B cell (primary cell): ENCODE data around the gene CNTN2. TPM values are rescaled to one million over a fixed set of nuclear protein-coding genes. Genes with fewer than 3 reads are reported as not detected.

Experiments
- ATAC-seq: fragments of 200-7000 bp; cut with Tn5 transposase; one replicate; pipeline ENCODE4 v1.10.0; 2021; ENCODE audit warnings: low read depth, mild to moderate bottlenecking, moderate number of reproducible peaks, moderate library complexity
- CTCF ChIA-PET: fragments of 350-600 bp; sonication (Branson Sonifier 250); formaldehyde crosslinking; loops from one replicate; lab custom pipeline; 2021; ENCODE audit warnings: antibody characterized with exemption, inconsistent platforms; lab: Charles Lee
- POLR2A ChIA-PET: fragments of 350-600 bp; sonication (Branson Sonifier 250); formaldehyde crosslinking; loops from one replicate; lab custom pipeline; 2021; ENCODE audit warnings: antibody characterized with exemption; lab: Charles Lee
- DNase-seq: peaks from one replicate; pipeline ENCODE4 v3.0.0; 2013
- H2AFZ ChIP-seq: 2 replicates; pipeline ENCODE4 v1.6.1; 2012; ENCODE audit warnings: mild to moderate bottlenecking, low read depth, low read length; ENCODE audit not compliant: insufficient read depth, poor library complexity, severe bottlenecking
- H3K27ac ChIP-seq, 2 donors: 1 replicate in 1 of 2; 2 replicates in 1 of 2; pipeline ENCODE4 v1.5.1; 2012 to 2013; ENCODE audit warnings: low read length in 2 of 2, mild to moderate bottlenecking in 2 of 2, moderate library complexity in 1 of 2
- H3K27me3 ChIP-seq, 4 experiments: fragments of 200-600 bp in 1 of 4; sonication (generic) in 1 of 4; replicated peaks in 1 of 4; 1 replicate in 2 of 4; 2 replicates in 2 of 4; pipeline versions ENCODE4 v1.6.1 to v1.7.0; 2013 to 2016; ENCODE audit warnings: low read length in 3 of 4, mild to moderate bottlenecking in 2 of 4, mixed read lengths in 1 of 4, moderate library complexity in 1 of 4; ENCODE audit not compliant: insufficient read depth in 4 of 4, control insufficient read depth in 3 of 4; ENCODE audit errors: control extremely low read depth in 1 of 4
- H3K36me3 ChIP-seq, 2 experiments: replicated peaks in 1 of 2; 1 replicate in 1 of 2; 2 replicates in 1 of 2; pipeline versions ENCODE4 v1.6.1 to v1.7.1; 2013; ENCODE audit warnings: low read length in 1 of 2; ENCODE audit not compliant: insufficient read depth in 2 of 2, control insufficient read depth in 1 of 2; ENCODE audit errors: control extremely low read depth in 1 of 2, extremely low read depth in 1 of 2
- H3K4me1 ChIP-seq, 2 donors: fragments of 200-600 bp in 1 of 2; sonication (generic) in 1 of 2; 1 replicate in 1 of 2; 2 replicates in 1 of 2; pipeline versions ENCODE4 v1.5.1 to v1.6.1; 2013 to 2017; ENCODE audit warnings: low read length in 2 of 2; ENCODE audit not compliant: control insufficient read depth in 2 of 2, insufficient read depth in 2 of 2
- H3K4me2 ChIP-seq: replicated peaks from 2 replicates; pipeline ENCODE3; 2012; ENCODE audit warnings: mild to moderate bottlenecking, low read depth, low read length; ENCODE audit not compliant: poor library complexity, severe bottlenecking
- H3K4me3 ChIP-seq, 5 experiments: fragments of 200-600 bp in 1 of 5; sonication (generic) in 1 of 5; 1 replicate in 3 of 5; 2 replicates in 2 of 5; pipeline versions ENCODE4 v1.5.1 to v1.7.0; 2011 to 2016; ENCODE audit warnings: low read length in 4 of 5, mild to moderate bottlenecking in 4 of 5, low read depth in 2 of 5, control low read depth in 1 of 5, moderate library complexity in 1 of 5; ENCODE audit not compliant: insufficient read depth in 1 of 5; ENCODE audit errors: control extremely low read depth in 1 of 5, extremely low read depth in 1 of 5
- H3K79me2 ChIP-seq: fragments of 200-600 bp; sonication (generic); one replicate; pipeline ENCODE4 v1.6.0; 2016; ENCODE audit warnings: low read length; ENCODE audit not compliant: control insufficient read depth, insufficient read depth
- H3K9ac ChIP-seq: fragments of 200-600 bp; sonication (generic); 2 replicates; pipeline ENCODE4 v1.6.1; 2017; ENCODE audit warnings: mild to moderate bottlenecking, low read length, moderate library complexity
- H3K9me3 ChIP-seq, 3 donors: one replicate each; pipeline versions ENCODE4 v1.6.1 to v1.7.1; 2013; ENCODE audit warnings: low read length in 2 of 3; ENCODE audit not compliant: control insufficient read depth in 2 of 3, insufficient read depth in 1 of 3; ENCODE audit errors: control extremely low read depth in 1 of 3
- H4K20me1 ChIP-seq: 2 replicates; pipeline ENCODE4 v1.6.0; 2012; ENCODE audit warnings: mild to moderate bottlenecking, low read length; ENCODE audit not compliant: insufficient read depth, control insufficient read depth, poor library complexity, severe bottlenecking
- H3K27ac Mint-ChIP-seq: one replicate; pipeline ENCODE4 v1.8.0; 2021; ENCODE audit warnings: mixed read lengths
- H3K27me3 Mint-ChIP-seq: one replicate; pipeline ENCODE4 v1.8.0; 2021; ENCODE audit warnings: mixed read lengths
- H3K4me1 Mint-ChIP-seq: one replicate; pipeline ENCODE4 v1.8.0; 2021; ENCODE audit warnings: mixed read lengths
- H3K4me3 Mint-ChIP-seq: one replicate; pipeline ENCODE4 v1.8.0; 2021; ENCODE audit warnings: mixed read lengths
- H3K9me3 Mint-ChIP-seq: one replicate; pipeline ENCODE4 v1.8.0; 2022; ENCODE audit warnings: mixed read lengths; ENCODE audit not compliant: insufficient read depth
- EZH2 ChIP-seq: IDR thresholded peaks from 2 replicates; pipeline ENCODE4 v1.6.1; 2012; ENCODE audit warnings: borderline replicate concordance, low read depth, mild to moderate bottlenecking, moderate library complexity, low read length; ENCODE audit not compliant: insufficient read depth, poor library complexity, severe bottlenecking
- WGBS: methylation state at CpG from one replicate; pipeline ENCODE4 v1.1.5; 2013; ENCODE audit warnings: missing lambda C conversion rate; ENCODE audit not compliant: insufficient coverage; 5-methylcytosine and 5-hydroxymethylcytosine counted together
- intact Hi-C: fragments of 100-400 bp; cut with micrococcal nuclease; formaldehyde crosslinking; loops from one replicate; pipeline ENCODE4 v1.10.0; 2022
- polyA plus RNA-seq: library from polyadenylated mRNA; depleted of rRNA; stranded (reverse); fragments of >200 nt; gene quantifications from 2 replicates; pipeline ENCODE4 v1.2.3, GENCODE V29; 2012
- total RNA-seq, 2 donors: library from RNA; stranded (reverse); fragments of 120-200 nt in 1 of 2; gene quantifications; 1 replicate in 1 of 2; 2 replicates in 1 of 2; pipeline versions ENCODE4 v1.2.3 to v1.2.4, GENCODE V29; 2013 to 2022
- TF ChIP-seq, protein P1 (sequence below): fragments of 200-600 bp; IDR thresholded peaks from one replicate; pipeline ENCODE4 v1.8.0; 2022; ENCODE audit warnings: antibody characterized with exemption, mild to moderate bottlenecking

CNTN2 gene
- total and polyA plus RNA-seq, 2 donors (not counting 1 experiment from before 2014, with no cell fraction given): not detected

DNA sequence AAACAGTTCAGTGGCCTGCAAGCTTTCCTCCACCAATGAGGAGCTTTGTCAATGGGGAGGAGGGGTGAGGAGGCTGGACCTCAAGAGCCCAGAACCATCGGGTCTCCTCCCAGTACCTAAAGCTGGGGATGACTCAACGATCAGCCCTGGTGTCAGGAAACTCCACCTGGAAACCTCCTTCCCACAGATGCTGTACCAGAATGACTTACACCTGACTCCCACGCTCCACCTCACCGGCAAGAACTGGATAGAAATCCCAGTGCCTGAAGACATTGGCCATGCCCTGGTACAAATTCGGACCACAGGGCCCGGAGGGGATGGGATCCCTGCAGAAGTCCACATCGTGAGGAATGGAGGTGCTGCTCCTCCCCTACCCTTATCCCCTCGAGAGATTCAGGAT lies 29.9 kb downstream of the CNTN2 start:
- Histone ChIP-seq H3K4me3 (no peak overlapping the region), H3K27me3 (no peaks in the 10 kb centered on the region), H2AFZ (no peak overlapping the region), H3K4me1 (no peaks in the 10 kb centered on the region), H3K27ac (no peak overlapping the region), H3K9me3 (no peaks in the 10 kb centered on the region), H3K36me3 (no peaks in the 10 kb centered on the region), H3K4me2 (no peak overlapping the region), H4K20me1 (no peaks in the 10 kb centered on the region), H3K79me2 (no peaks in the 10 kb centered on the region), H3K9ac (no peak overlapping the region)
- ChIA-PET CTCF (interaction anchor here (2.6 kb wide), 1 partner anchor 11 kb away, joined by 12 read pairs; no protein-coding TSS in a partner anchor), POLR2A (no interaction called here)
- Mint-ChIP-seq H3K4me3 (no peak overlapping the region), H3K4me1 (no peaks in the 10 kb centered on the region), H3K9me3 (no peaks in the 10 kb centered on the region), H3K27me3 (no peaks in the 10 kb centered on the region), H3K27ac (no peak overlapping the region)
- no peak for DNase-seq
- intact Hi-C loops: no loop called here
- ATAC-seq: no peak
- 90% methylated on average over 8 of the region's 8 CpGs for WGBS
- TF ChIP-seq, protein P1, sequence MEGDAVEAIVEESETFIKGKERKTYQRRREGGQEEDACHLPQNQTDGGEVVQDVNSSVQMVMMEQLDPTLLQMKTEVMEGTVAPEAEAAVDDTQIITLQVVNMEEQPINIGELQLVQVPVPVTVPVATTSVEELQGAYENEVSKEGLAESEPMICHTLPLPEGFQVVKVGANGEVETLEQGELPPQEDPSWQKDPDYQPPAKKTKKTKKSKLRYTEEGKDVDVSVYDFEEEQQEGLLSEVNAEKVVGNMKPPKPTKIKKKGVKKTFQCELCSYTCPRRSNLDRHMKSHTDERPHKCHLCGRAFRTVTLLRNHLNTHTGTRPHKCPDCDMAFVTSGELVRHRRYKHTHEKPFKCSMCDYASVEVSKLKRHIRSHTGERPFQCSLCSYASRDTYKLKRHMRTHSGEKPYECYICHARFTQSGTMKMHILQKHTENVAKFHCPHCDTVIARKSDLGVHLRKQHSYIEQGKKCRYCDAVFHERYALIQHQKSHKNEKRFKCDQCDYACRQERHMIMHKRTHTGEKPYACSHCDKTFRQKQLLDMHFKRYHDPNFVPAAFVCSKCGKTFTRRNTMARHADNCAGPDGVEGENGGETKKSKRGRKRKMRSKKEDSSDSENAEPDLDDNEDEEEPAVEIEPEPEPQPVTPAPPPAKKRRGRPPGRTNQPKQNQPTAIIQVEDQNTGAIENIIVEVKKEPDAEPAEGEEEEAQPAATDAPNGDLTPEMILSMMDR: no peak
- no peak for TF ChIP-seq EZH2

DNA sequence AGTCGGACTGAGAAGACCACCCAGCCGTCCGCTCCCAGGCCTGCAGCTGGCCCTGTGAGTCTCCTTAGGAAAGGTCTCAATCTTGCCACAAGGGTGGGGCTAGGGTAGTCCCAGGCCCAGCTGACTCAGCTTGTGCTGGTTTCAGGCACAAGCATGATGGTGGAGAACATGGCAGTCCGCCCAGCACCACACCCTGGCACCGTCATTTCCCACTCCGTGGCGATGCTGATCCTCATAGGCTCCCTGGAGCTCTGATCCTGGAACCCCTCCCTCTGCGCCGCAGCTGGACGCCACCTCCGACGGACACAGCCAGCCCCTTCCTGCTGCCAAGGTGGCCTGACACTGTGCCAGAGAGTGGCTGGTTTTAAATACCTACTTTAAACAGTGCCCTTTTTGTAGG lies 30.5 kb downstream of the CNTN2 start:
- Histone ChIP-seq H3K9me3 (no peaks in the 10 kb centered on the region), H2AFZ (no peak overlapping the region), H3K9ac (no peak overlapping the region), H3K36me3 (no peaks in the 10 kb centered on the region), H3K4me3 (no peak overlapping the region), H3K27me3 (no peaks in the 10 kb centered on the region), H3K4me1 (no peaks in the 10 kb centered on the region), H4K20me1 (no peaks in the 10 kb centered on the region), H3K4me2 (no peak overlapping the region), H3K79me2 (no peaks in the 10 kb centered on the region), H3K27ac (no peak overlapping the region)
- ATAC-seq (no peak), DNase-seq (no peak)
- ChIA-PET CTCF (interaction anchor here (1.6 kb wide), 1 partner anchor 12 kb away, joined by 3 read pairs; no protein-coding TSS in a partner anchor), POLR2A (no interaction called here)
- H3K4me1 Mint-ChIP-seq: no peaks in the 10 kb centered on the region
- TF ChIP-seq, protein P1: no peak
- no peak for TF ChIP-seq EZH2
- intact Hi-C loops: no loop called here
- H3K27me3 Mint-ChIP-seq: no peaks in the 10 kb centered on the region
- 98% methylated on average over 11 of the region's 12 CpGs for WGBS
- H3K9me3 Mint-ChIP-seq: no peaks in the 10 kb centered on the region
- H3K4me3 Mint-ChIP-seq: no peak overlapping the region
- no peak overlapping the region for H3K27ac Mint-ChIP-seq
